GM23248 (cell line): ENCODE results near the gene HLA-B. TPM values are rescaled to one million over a fixed set of nuclear protein-coding genes. Genes with fewer than 3 reads are reported as not detected.

ENCODE experiments used
- DNase-seq: peaks from one replicate; pipeline ENCODE4 v3.0.0-alpha.2; 2015
- H2AFZ ChIP-seq: fragments of 200-600 bp; sonication (generic); 2 replicates; pipeline ENCODE4 v1.6.1; 2016; ENCODE audit warnings: antibody characterized with exemption
- H3F3A ChIP-seq: fragments of 200-600 bp; sonication (generic); 2 replicates; pipeline ENCODE4 v1.6.1; 2016; ENCODE audit warnings: mild to moderate bottlenecking, antibody characterized with exemption, mixed run types; ENCODE audit not compliant: insufficient read depth
- H3K27ac ChIP-seq: fragments of 200-600 bp; sonication (generic); 2 replicates; pipeline ENCODE4 v1.5.1; 2016; ENCODE audit warnings: mild to moderate bottlenecking
- H3K27me3 ChIP-seq: fragments of 200-600 bp; sonication (generic); replicated peaks from 2 replicates; pipeline ENCODE4 v1.6.1; 2016; ENCODE audit warnings: mild to moderate bottlenecking; ENCODE audit not compliant: insufficient read depth
- H3K36me3 ChIP-seq: fragments of 200-600 bp; sonication (generic); 2 replicates; pipeline ENCODE4 v1.6.1; 2016; ENCODE audit warnings: low read depth, mild to moderate bottlenecking
- H3K4me1 ChIP-seq: fragments of 200-600 bp; sonication (generic); 2 replicates; pipeline ENCODE4 v1.6.1; 2016; ENCODE audit warnings: mild to moderate bottlenecking; ENCODE audit not compliant: insufficient read depth
- H3K4me2 ChIP-seq: fragments of 200-600 bp; sonication (generic); one replicate; pipeline ENCODE4 v1.6.1; 2016; ENCODE audit warnings: mild to moderate bottlenecking; ENCODE audit not compliant: unreplicated experiment
- H3K4me3 ChIP-seq: fragments of 200-600 bp; sonication (generic); 2 replicates; pipeline ENCODE4 v1.5.1; 2016; ENCODE audit warnings: mild to moderate bottlenecking
- H3K79me2 ChIP-seq: fragments of 200-600 bp; sonication (generic); 2 replicates; pipeline ENCODE4 v1.6.1; 2016; ENCODE audit warnings: mild to moderate bottlenecking; ENCODE audit not compliant: insufficient read depth
- H3K9ac ChIP-seq: fragments of 200-600 bp; sonication (generic); 2 replicates; pipeline ENCODE4 v1.6.1; 2016; ENCODE audit warnings: mild to moderate bottlenecking
- H3K9me2 ChIP-seq: fragments of 200-600 bp; sonication (generic); 2 replicates; pipeline ENCODE4 v1.6.1; 2016; ENCODE audit warnings: mixed run types, mild to moderate bottlenecking, moderate library complexity; ENCODE audit not compliant: insufficient read depth
- H3K9me3 ChIP-seq: fragments of 200-600 bp; sonication (generic); one replicate; pipeline ENCODE4 v1.6.1; 2017; ENCODE audit warnings: low read depth
- H4K20me1 ChIP-seq: fragments of 200-600 bp; sonication (generic); 2 replicates; pipeline ENCODE4 v1.6.0; 2016; ENCODE audit not compliant: insufficient read depth
- EZH2 ChIP-seq: fragments of 200-600 bp; sonication (generic); IDR thresholded peaks from 2 replicates; pipeline ENCODE4 v1.6.1; 2018; ENCODE audit warnings: antibody characterized with exemption, mild to moderate bottlenecking; ENCODE audit not compliant: insufficient read depth, poor library complexity, severe bottlenecking
- EZH2phosphoT487 ChIP-seq: fragments of 200-600 bp; sonication (generic); IDR thresholded peaks from 2 replicates; pipeline ENCODE4 v1.6.1; 2018; ENCODE audit warnings: antibody characterized with exemption, moderate library complexity, mild to moderate bottlenecking, low read depth; ENCODE audit not compliant: insufficient read depth
- WGBS, 2 experiments: methylation state at CpG; one replicate each; pipeline ENCODE4 v1.1.6; 2015 to 2017; ENCODE audit warnings: low lambda C conversion rate in 2 of 2, low coverage in 1 of 2; ENCODE audit errors: missing lambda C conversion rate in 2 of 2; 5-methylcytosine and 5-hydroxymethylcytosine counted together
- in situ Hi-C: fragments of 300-500 bp; cut with MboI; formaldehyde crosslinking; loops from 2 replicates; pipeline ENCODE4 v1.15.0; 2020
- polyA plus RNA-seq: library from polyadenylated mRNA; unstranded; fragments of >200 nt; fragmentation: Nextera tagmentation; extraction: Ambion mirVana; gene quantifications from 2 replicates; pipeline ENCODE4 v1.2.1, GENCODE V29; 2016
- total RNA-seq: library from RNA; depleted of rRNA; stranded (reverse); fragments of >200 nt; shearing (Covaris generic); gene quantifications from 2 replicates; pipeline ENCODE4 v1.2.3, GENCODE V29; 2014

HLA-B gene
- total and polyA plus RNA-seq, 2 experiments from 2014 or later, result 87.9 to 192 TPM

DNA sequence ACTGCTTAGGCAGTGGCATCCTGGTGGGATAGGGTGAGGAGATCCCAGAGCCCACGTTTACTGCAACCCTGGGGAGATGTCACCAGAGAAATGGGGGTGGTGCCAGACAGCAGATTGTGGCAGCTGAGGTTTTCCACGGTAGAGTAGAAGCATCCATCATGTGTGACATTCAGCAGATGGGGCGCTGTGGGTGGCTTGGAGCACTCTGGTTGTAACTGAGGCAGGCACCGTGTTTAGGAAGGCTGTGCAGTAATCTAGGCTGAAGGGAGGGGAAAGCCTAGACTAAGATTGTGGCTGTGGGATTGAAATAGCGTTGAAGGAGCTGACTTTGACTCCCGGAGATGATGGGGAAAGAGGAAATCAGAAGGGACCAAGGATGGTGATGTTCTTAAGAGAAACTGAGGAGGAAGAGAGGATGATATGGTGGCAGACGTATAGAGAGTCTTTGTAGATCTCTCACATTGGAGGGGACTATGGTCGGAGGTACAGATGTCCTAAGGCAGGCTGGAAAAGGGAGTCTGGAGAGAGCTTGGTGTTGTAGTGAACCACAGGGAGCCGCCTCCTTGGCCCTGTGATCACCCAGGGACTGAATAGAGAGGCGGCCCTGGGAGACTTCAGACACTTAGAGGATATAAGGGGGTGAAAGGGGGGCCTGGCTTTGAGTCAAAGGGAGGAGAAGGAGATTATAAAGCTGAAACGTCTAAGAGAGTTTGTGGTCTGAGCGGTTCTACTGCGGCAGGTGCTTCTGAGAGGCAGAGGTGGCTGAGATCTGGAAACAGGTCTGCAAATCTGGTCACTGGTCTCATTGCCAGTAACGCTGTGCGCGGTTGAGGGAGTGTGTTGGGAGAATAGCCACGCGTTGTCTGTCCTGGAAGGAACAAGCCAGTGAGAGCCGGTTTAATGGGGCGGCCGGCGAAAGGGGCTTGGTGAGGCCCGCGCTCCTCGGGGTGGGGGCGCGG, 45.6 kb upstream of the HLA-B start:
- Histone ChIP-seq H3K4me2 (peak overlapping the region; percentile 97), H3K9me3 (no peaks in the 10 kb centered on the region), H4K20me1 (peaks cover 20% of the 10 kb centered on the region), H3K4me1 (peaks cover 45% of the 10 kb centered on the region), H2AFZ (peak overlapping the region; percentile 16), H3K27me3 (no peaks in the 10 kb centered on the region), H3K4me3 (peak overlapping the region; percentile 92), H3K9me2 (no peaks in the 10 kb centered on the region), H3K9ac (peak overlapping the region; percentile 96), H3K27ac (peak overlapping the region; percentile 95), H3K79me2 (peaks cover 91% of the 10 kb centered on the region), H3K36me3 (no peaks in the 10 kb centered on the region), H3F3A (peaks cover 38% of the 10 kb centered on the region)
- in situ Hi-C loops, result no loop called here
- peak; percentile 60 for DNase-seq
- TF ChIP-seq EZH2phosphoT487, result no peak
- no peak for TF ChIP-seq EZH2
- 3% methylated on average over 21 to 25 of the region's 27 CpGs for WGBS, 2 experiments

- Histone ChIP-seq H3K4me2 (peak overlapping the region; percentile 97), H3K79me2 (peaks cover 81% of the 10 kb centered on the region), H3K4me3 (peak overlapping the region; percentile 92), H3K36me3 (no peaks in the 10 kb centered on the region), H3F3A (peaks cover 33% of the 10 kb centered on the region), H3K27ac (peak overlapping the region; percentile 95), H2AFZ (0 out of 2 replicates have a peak overlapping the region, but pooled peaks have one; percentile 82), H3K4me1 (peaks cover 42% of the 10 kb centered on the region), H3K9me2 (no peaks in the 10 kb centered on the region), H4K20me1 (peaks cover 9% of the 10 kb centered on the region), H3K9me3 (no peaks in the 10 kb centered on the region), H3K27me3 (no peaks in the 10 kb centered on the region), H3K9ac (peak overlapping the region; percentile 96)
- peak; percentile 82 for DNase-seq
- WGBS, 2 experiments, result 3 to 9% methylated on average over 4 of the region's 4 CpGs
- TF ChIP-seq EZH2phosphoT487, result no peak
- in situ Hi-C loops, result no loop called here
Observed at GRCh38 chr6:31401403-31401802, 44.4 kb upstream of the HLA-B start.

- Histone ChIP-seq H3K9me3 (no peaks in the 10 kb centered on the region), H3K36me3 (no peaks in the 10 kb centered on the region), H3K27me3 (no peaks in the 10 kb centered on the region), H3K4me2 (peak overlapping the region; percentile 97), H3F3A (peaks cover 28% of the 10 kb centered on the region), H3K27ac (peak overlapping the region; percentile 95), H3K9ac (peak overlapping the region; percentile 96), H3K79me2 (peaks cover 79% of the 10 kb centered on the region), H4K20me1 (peaks cover 2% of the 10 kb centered on the region; the same call in 1 of the 2 replicates), H2AFZ (peak overlapping the region; percentile 82), H3K9me2 (no peaks in the 10 kb centered on the region), H3K4me3 (peak overlapping the region; percentile 92), H3K4me1 (peaks cover 40% of the 10 kb centered on the region)
- WGBS, 2 experiments, result 1% methylated on average over 26 to 30 of the region's 30 CpGs
- peak; percentile 84 for DNase-seq
- in situ Hi-C loops, result no loop called here
- no peak for TF ChIP-seq EZH2
- TF ChIP-seq EZH2phosphoT487, result no peak
Observed at GRCh38 chr6:31400467-31401289, 43.7 kb upstream of the HLA-B start.
